HG02571 (cell line): ENCODE data around the gene IFNA21.
"Not testable (repeated sequence)": the region's sequence is repeated elsewhere in the genome, so short reads cannot be mapped to it uniquely, and the experiment has no call there.

Source experiments
- ATAC-seq: cut with Tn5 transposase; IDR thresholded peaks from one replicate; pipeline ENCODE4 v1.9.1; 2021; ENCODE audit warnings: mild to moderate bottlenecking, moderate library complexity; ENCODE audit not compliant: unreplicated experiment

IFNA21 gene

DNA sequence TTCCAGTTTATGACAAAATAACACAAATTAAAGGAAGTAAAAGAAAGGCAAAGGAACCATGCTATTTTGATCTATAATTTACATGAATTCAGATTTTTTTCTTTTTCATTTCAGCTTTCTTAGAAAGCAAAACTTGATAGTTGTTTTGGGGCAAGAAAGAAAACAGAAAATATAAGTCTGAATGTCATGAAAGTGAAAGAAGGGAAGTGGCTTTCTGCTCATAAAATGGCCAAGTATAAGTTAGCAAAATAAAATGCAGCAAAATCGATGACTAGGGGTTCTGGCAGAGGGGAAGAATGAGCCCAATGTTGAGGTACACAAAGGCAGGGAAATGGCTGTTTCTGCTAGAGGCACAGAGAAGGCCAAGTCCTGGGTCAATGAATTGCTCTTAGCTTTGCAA, 21.9 kb downstream of the IFNA21 start:
- ATAC-seq, result no peak

DNA sequence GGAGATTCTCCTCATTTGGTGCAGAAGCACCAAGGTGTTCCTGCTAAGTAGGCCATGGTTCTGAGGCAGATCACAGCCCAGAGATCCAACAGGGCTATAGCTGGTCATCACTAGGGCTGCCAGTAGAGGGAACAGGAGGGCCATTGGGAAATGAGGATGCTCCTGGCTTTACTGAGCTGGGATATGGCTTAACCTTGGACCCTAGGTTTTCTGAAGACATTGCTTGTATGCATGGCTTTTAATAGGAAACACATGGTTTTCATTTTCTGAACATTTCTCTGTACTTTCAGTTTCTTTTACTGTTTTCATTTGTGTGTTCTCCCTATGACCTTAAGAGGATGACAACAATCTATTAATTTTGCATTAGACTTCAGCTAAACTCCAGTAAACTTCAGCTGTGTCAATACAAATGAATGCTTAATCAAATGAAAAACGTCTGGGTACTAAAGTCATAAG, 25.0 kb downstream of the IFNA21 start, which contains the start of gene IFNW1:
Gene IFNW1, minus strand, starts transcription at position 406 of the 456 bp plus-strand sequence. Its CDS starts 262 bp downstream, at position 144.
- ATAC-seq, result peak; percentile 81

DNA sequence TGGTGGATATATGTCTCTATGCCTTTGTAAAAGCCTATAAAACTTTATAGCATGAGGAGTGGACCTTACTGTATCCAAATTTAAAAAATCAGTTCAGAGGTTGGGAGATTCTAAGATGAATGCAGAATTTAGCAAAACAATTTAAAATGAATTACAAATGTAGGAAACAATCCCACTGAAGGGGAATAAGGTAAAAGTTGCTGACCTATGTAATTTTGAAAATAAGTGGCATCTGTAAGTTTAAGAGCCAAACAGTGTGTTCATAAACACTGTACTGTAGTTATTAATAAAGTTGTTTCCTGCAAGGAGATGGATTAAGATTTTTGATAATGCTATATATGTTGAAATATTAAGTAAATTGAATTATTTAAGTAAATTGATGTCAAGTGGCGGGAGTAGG, 29.4 kb downstream of the IFNA21 start:
- no peak for ATAC-seq

DNA sequence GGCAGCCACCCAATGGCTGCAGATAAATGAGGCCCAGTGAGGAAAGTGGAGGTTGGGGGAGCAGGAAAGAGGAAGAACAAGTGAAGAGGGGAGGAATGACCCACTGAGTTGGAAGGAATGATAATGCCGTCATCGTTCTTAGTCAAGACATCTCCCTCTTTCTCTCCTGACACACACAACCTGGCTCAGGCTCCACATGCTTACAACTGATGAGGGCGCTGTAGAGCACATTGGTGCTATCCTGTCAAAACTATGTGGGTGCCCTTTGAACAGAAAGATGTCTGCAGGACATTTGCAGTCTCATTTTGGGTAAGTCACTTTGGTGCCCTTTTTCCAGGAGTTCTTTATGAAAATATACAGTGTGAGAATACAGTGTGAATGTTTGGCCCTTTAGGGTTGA, 30.7 kb downstream of the IFNA21 start:
- no peak for ATAC-seq

DNA sequence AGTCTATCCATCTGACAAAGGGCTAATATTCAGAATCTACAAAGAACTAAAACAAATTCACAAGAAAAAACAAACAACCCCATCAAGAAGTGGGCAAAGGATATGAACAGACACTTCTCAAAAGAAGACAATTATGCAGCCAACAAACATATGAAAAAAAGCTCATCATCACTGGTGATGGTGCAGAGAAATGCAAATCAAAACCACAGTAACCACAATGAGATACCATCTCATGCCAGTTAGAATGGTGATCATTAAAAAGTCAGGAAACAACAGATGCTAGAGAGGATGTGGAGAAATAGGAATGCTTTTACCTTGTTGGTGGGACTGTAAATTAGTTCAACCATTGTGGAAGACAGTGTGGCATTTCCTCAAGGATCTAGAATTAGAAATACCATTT, 38.3 kb downstream of the IFNA21 start:
- ATAC-seq, result not testable (repeated sequence)

DNA sequence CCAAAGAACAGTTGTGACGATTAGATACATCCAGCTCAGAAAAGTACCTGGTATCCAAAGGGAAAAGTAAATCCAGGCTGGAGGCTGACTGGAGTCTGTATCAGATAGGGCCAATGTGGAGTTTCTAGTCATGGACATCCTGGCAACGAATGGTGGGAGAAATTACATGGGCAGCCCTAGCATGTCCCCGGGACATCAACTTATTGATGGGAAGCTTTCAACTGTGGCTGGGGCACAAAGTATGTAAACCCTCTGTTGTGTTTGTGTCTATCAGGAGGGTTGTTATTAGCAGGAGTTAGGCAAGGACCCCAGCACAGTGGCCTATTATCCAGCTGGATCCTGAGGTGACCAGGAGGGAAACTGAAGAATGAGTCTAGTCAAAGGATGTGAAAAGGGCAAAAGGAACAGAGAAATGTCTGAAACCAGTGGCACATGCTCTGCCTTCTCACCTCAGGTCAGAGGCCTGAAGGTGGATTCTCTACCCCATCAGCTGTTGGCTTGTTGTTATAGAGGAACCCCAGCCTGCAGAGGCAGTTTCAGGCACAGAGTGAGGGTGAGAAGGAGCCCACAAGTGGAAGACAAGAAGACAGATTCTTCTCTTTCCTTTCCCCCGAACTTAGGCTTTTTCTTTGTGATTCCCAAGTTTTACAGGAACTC, 44.7 kb downstream of the IFNA21 start:
- ATAC-seq, result no peak

DNA sequence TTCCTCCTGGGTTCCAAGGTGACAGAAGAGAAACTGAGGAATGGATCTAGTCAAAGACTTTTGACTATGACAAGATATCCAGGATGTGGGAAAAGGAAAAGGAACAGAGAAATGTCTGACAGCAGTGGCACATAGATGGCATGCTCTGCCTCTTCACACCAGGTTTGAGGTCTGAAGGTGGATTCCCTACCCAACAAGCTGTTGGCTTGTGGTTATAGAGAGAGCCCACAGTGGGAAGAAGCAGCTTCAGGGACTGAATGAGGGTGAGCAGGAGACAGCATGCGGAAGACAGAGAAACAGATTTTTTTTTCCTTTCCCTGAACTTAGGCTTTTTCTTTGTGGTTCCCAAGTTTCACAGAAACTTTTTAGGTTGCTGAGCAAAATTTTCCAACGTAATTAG, 45.4 kb downstream of the IFNA21 start:
- peak; percentile 67 for ATAC-seq

DNA sequence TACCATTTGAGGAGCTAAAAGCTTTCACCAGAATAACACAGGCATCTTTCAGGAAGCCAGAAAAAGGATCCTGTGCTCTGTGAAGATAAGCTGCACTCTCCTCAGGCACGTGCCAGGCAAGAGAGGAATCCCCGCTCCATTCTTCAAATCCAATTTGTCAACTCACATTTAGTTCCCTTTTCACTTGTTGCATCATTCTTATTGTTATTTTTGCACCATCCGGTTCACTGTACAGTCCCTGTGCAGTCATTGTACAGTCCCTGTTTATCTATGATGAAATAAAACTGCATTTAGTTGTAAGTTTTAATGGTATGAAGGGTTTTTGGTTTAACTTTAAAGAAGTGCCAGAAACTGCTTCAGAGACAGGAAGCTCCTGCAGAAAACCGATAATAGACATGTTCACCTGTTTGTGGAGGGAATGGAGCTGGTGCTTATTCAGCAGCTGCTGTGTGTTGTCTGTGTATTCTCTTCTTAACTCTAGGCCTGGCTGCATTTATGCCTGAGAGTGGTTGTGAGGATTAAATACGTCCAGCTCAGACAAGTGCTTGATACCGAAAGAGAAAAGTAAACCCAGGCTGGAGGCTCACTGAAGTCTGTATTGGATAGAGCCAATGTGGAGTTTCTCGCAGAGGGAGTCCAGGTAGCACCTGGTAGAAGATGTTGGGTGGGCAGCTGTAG, 47.2 kb downstream of the IFNA21 start:
- no peak for ATAC-seq
